Measurements from ENCODE around the gene PCDHGB6. TPM values are rescaled to one million over a fixed set of nuclear protein-coding genes. Genes with fewer than 3 reads are reported as not detected.

PCDHGB6 gene
- total RNA-seq, 1 donor from 2014 or later, result 1.2 TPM

GRCh38 chr5:141419074-141419880 lies 11.5 kb downstream of the PCDHGB6 start:
- Mint-ChIP-seq H3K4me1 (peaks cover 13% of the 10 kb centered on the region), H3K27me3 (peaks cover 49% of the 10 kb centered on the region), H3K27ac (no peak overlapping the region), H3K4me3 (no peak overlapping the region), H3K36me3 (ENCODE audit: low read depth) (peaks cover 5% of the 10 kb centered on the region), H3K9me3 (peaks cover 20% of the 10 kb centered on the region)
- DNase-seq, result no peak
- TF ChIP-seq CTCF (IDR thresholded peaks at IDR 0.05), result no peak
- intact Hi-C loops (cut with micrococcal nuclease), result loop anchor here (10.0 kb wide), 1 partner anchor 456 kb away; the partner anchor contains the start of gene PCDH1
- no peak for ATAC-seq (ENCODE audit: low read depth)
- POLR2A ChIA-PET, result no interaction called here
- CTCF ChIA-PET, result interaction anchor here (2.0 to 4.3 kb wide), 4 partner anchors 11 to 145 kb away, joined by 9 to 40 read pairs (median 24); partner anchors contain the start of gene PCDHGA12

- ATAC-seq (ENCODE audit: low read depth) (peak; percentile 69), DNase-seq (no peak)
- H3K4me3 Mint-ChIP-seq, result peak within 1 kb of the TSS; percentile 85
- intact Hi-C loops (cut with micrococcal nuclease), result loop anchor here (1.0 kb wide), 1 partner anchor 143 kb away; no protein-coding TSS in a partner anchor
- peaks cover 5% of the 10 kb centered on the region for H3K36me3 Mint-ChIP-seq (ENCODE audit: low read depth)
- H3K27me3 Mint-ChIP-seq, result peaks cover 50% of the 10 kb centered on the region
- no peak for TF ChIP-seq CTCF (IDR thresholded peaks at IDR 0.05)
- CTCF ChIA-PET, result interaction anchor here (1.0 to 4.3 kb wide), 18 partner anchors 8 to 147 kb away, joined by 3 to 40 read pairs (median 6); partner anchors contain the start of genes PCDHGA10, PCDHGA12, PCDHGA5 and PCDHGB3
- POLR2A ChIA-PET, result interaction anchor here (0.9 kb wide), 1 partner anchor 137 kb away, joined by 5 read pairs; no protein-coding TSS in a partner anchor
- no peak within 1 kb of the TSS for H3K27ac Mint-ChIP-seq
- H3K9me3 Mint-ChIP-seq, result peaks cover 20% of the 10 kb centered on the region
- peaks cover 9% of the 10 kb centered on the region for H3K4me1 Mint-ChIP-seq
Observed at GRCh38 chr5:141420855-141421488, 13.2 kb downstream of the PCDHGB6 start, which contains the start of gene PCDHGA11. Gene PCDHGA11, plus strand, starts transcription at chr5:141421051. Its CDS starts 177 bp downstream, at chr5:141421228.

DNA sequence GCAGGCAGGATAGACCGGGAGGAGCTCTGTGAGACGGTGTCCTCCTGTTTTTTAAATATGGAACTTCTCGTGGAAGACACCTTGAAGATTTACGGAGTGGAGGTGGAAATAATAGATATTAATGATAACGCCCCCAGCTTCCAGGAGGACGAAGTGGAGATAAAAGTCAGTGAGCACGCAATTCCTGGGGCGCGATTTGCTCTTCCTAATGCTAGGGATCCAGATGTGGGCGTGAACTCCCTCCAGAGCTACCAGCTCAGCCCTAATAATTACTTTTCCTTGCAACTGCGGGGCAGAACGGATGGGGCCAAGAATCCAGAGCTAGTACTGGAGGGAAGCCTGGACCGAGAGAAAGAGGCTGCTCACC lies 13.7 kb downstream of the PCDHGB6 start:
- peaks cover 5% of the 10 kb centered on the region for H3K36me3 Mint-ChIP-seq (ENCODE audit: low read depth)
- CTCF ChIA-PET, result interaction anchor here (0.7 to 4.3 kb wide), 18 partner anchors 9 to 147 kb away, joined by 3 to 40 read pairs (median 6); partner anchors contain the start of genes PCDHGA10, PCDHGA12, PCDHGA5 and PCDHGB3
- peaks cover 20% of the 10 kb centered on the region for H3K9me3 Mint-ChIP-seq
- H3K27me3 Mint-ChIP-seq, result peaks cover 48% of the 10 kb centered on the region
- peak overlapping the region; percentile 85 for H3K4me3 Mint-ChIP-seq
- H3K27ac Mint-ChIP-seq, result no peak overlapping the region
- H3K4me1 Mint-ChIP-seq, result peaks cover 9% of the 10 kb centered on the region
- intact Hi-C loops (cut with micrococcal nuclease), result no loop called here
- no peak for ATAC-seq (ENCODE audit: low read depth)
- DNase-seq, result no peak
- TF ChIP-seq CTCF (IDR thresholded peaks at IDR 0.05), result no peak
- POLR2A ChIA-PET, result interaction anchor here (0.9 kb wide), 1 partner anchor 136 kb away, joined by 5 read pairs; no protein-coding TSS in a partner anchor

DNA sequence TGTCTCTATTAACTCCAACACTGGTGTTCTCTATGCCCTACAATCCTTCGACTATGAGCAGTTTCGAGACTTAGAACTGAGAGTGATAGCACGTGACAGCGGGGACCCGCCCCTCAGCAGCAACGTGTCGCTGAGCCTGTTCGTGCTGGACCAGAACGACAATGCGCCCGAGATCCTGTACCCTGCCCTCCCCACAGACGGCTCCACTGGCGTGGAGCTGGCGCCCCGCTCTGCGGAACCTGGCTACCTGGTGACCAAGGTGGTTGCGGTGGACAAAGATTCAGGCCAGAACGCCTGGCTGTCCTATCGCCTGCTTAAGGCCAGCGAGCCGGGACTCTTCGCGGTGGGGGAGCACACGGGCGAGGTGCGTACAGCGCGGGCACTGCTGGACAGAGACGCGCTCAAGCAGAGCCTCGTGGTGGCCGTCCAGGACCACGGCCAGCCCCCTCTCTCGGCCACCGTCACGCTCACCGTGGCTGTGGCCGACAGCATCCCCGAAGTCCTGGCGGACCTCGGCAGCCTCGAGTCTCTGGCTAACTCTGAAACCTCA lies 15.0 kb downstream of the PCDHGB6 start:
- no peak for ATAC-seq (ENCODE audit: low read depth)
- no peak for TF ChIP-seq CTCF (IDR thresholded peaks at IDR 0.05)
- intact Hi-C loops (cut with micrococcal nuclease), result no loop called here
- ChIA-PET CTCF (interaction anchor here (2.6 kb wide), 1 partner anchor 135 kb away, joined by 23 read pairs; no protein-coding TSS in a partner anchor), POLR2A (no interaction called here)
- Mint-ChIP-seq H3K27me3 (peaks cover 54% of the 10 kb centered on the region), H3K27ac (no peak overlapping the region), H3K36me3 (ENCODE audit: low read depth) (peaks cover 5% of the 10 kb centered on the region), H3K9me3 (peaks cover 20% of the 10 kb centered on the region), H3K4me3 (no peak overlapping the region), H3K4me1 (peaks cover 7% of the 10 kb centered on the region)
- DNase-seq, result no peak

Measured in activated B cell treated with CpG ODN at 0.5 μM for 24 hours (primary cell).